Left lung (tissue), 10 donors: Measurements from ENCODE around the gene ULBP3. TPM values are rescaled to one million over a fixed set of nuclear protein-coding genes. Genes with fewer than 3 reads are reported as not detected.
A peak's percentile ranks its signal among the peaks of the same experiment; 100 is the strongest.
"Not testable (repeated sequence)": the region's sequence is repeated elsewhere in the genome, so short reads cannot be mapped to it uniquely, and the experiment has no call there.

Experiments
- ATAC-seq: fragments of 200-7000 bp; cut with Tn5 transposase; one replicate; pipeline ENCODE4 v1.9.1; 2020; ENCODE audit warnings: moderate library complexity
- DNase-seq, 4 donors: peaks; one replicate each; pipeline ENCODE4 v3.0.0-alpha.2; 2013 to 2020
- H3K27ac ChIP-seq, 2 donors: fragments of 200-600 bp; sonication (generic) in 1 of 2; one replicate each; pipeline versions ENCODE4 v1.5.0 to v1.8.0; 2020 to 2021
- H3K27me3 ChIP-seq, 2 donors: fragments of 200-600 bp; sonication (generic) in 1 of 2; one replicate each; pipeline versions ENCODE4 v1.5.0 to v1.8.0; 2020 to 2021
- H3K36me3 ChIP-seq, 2 donors: fragments of 200-600 bp; sonication (generic) in 1 of 2; one replicate each; pipeline versions ENCODE4 v1.5.0 to v1.8.0; 2020 to 2021
- H3K4me1 ChIP-seq, 2 donors: fragments of 200-600 bp; one replicate each; pipeline ENCODE4 v1.8.0; 2021
- H3K4me3 ChIP-seq, 2 donors: fragments of 200-600 bp; sonication (generic) in 1 of 2; one replicate each; pipeline versions ENCODE4 v1.5.0 to v1.8.0; 2020 to 2021; ENCODE audit warnings: mild to moderate bottlenecking in 1 of 2
- H3K9me3 ChIP-seq, 2 donors: fragments of 200-600 bp; sonication (generic) in 1 of 2; one replicate each; pipeline versions ENCODE4 v1.5.0 to v1.8.0; 2020 to 2021
- intact Hi-C, 2 donors: fragments of 100-400 bp; cut with DNase I; formaldehyde crosslinking; loops; one replicate each; pipeline versions ENCODE4 v1.11.2 to v1.14.2; 2022
- polyA plus RNA-seq, 6 donors: library from polyadenylated mRNA; unstranded; fragments of 120-200 nt; gene quantifications; one replicate each; pipeline ENCODE4 v1.2.1, GENCODE V29; 2013; ENCODE audit not compliant: insufficient read length in 6 of 6
- total RNA-seq, 2 donors: library from RNA; stranded (reverse); fragmentation: NEBNext Ultra II Directional; extraction: Animal tissue kit (Norgen Biotek cat#: 25700); gene quantifications; one replicate each; pipeline ENCODE4 v1.2.1, GENCODE V29; 2021
- TF ChIP-seq, protein P1 (sequence below), 2 donors: fragments of 200-600 bp; sonication (generic) in 1 of 2; IDR thresholded peaks; one replicate each; pipeline versions ENCODE4 v1.5.0 to v1.8.0; 2021; ENCODE audit warnings: antibody characterized with exemption in 2 of 2
- donor health status: DM: no; HTN: yes; CAD: no.
- donor health status: DM: no; HTN: no; CAD: no.

ULBP3 gene
- total and polyA plus RNA-seq, 8 donors: 8.6 to 13.0 (median 10.3) TPM

DNA sequence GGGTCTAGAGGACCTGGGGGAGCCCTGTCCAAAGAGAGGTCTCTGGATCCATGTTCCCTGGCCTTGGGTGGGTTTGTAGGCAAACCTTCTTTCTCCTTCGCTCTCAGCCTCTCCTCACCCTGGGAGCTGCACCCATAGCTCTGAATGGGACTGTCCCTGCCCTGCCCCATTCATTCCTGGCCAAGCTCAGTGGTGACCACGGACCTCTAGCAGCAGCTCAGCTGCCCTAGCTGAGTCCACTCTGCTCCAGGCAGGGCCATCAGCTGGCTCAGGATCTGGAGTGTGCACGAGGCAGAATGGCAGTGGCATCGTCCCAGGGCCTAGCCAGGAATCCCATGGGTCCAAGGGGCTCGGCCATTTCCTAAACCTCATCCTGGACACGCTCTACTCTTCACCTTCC lies 5.3 kb downstream of the ULBP3 start:
- H3K27ac ChIP-seq: no peak overlapping the region
- peaks cover 0 to 5% of the 10 kb centered on the region in 2 donors for H3K4me1 ChIP-seq
- no peaks in the 10 kb centered on the region for H3K36me3 ChIP-seq
- ATAC-seq: no peak
- TF ChIP-seq, protein P1, sequence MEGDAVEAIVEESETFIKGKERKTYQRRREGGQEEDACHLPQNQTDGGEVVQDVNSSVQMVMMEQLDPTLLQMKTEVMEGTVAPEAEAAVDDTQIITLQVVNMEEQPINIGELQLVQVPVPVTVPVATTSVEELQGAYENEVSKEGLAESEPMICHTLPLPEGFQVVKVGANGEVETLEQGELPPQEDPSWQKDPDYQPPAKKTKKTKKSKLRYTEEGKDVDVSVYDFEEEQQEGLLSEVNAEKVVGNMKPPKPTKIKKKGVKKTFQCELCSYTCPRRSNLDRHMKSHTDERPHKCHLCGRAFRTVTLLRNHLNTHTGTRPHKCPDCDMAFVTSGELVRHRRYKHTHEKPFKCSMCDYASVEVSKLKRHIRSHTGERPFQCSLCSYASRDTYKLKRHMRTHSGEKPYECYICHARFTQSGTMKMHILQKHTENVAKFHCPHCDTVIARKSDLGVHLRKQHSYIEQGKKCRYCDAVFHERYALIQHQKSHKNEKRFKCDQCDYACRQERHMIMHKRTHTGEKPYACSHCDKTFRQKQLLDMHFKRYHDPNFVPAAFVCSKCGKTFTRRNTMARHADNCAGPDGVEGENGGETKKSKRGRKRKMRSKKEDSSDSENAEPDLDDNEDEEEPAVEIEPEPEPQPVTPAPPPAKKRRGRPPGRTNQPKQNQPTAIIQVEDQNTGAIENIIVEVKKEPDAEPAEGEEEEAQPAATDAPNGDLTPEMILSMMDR (IDR thresholded peaks at IDR 0.05): no peak
- no peaks in the 10 kb centered on the region for H3K9me3 ChIP-seq
- H3K27me3 ChIP-seq: peaks cover 0 to 7% of the 10 kb centered on the region in 2 donors
- no peak overlapping the region for H3K4me3 ChIP-seq
- intact Hi-C loops: no loop called here
- DNase-seq: no peak

DNA sequence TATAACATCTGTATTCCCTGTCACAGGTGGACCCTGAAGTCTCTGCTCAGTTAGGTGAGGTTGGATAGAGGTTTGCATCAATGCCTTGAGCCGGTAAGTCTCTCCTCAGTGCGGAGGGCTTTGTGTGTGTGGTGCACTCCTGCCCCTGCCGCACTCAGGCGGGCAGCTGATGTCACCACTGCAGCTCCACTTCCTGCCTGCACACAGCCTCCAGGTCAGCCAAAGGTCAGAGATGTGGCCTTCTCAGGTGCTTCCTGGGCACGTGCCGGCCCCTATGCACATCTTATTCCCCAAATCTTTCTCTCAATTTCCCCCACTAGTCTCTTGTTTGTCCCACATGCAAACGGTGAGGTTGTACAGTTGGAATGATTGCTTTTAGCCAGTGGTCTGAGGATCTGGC lies 8.9 kb downstream of the ULBP3 start:
- H3K4me3 ChIP-seq, intact Hi-C loops, H3K27ac ChIP-seq, ATAC-seq, DNase-seq, H3K9me3 ChIP-seq, H3K4me1 ChIP-seq, H3K36me3 ChIP-seq: not testable (repeated sequence)
- peaks cover 0 to 13% of the 10 kb centered on the region in 2 donors for H3K27me3 ChIP-seq

DNA sequence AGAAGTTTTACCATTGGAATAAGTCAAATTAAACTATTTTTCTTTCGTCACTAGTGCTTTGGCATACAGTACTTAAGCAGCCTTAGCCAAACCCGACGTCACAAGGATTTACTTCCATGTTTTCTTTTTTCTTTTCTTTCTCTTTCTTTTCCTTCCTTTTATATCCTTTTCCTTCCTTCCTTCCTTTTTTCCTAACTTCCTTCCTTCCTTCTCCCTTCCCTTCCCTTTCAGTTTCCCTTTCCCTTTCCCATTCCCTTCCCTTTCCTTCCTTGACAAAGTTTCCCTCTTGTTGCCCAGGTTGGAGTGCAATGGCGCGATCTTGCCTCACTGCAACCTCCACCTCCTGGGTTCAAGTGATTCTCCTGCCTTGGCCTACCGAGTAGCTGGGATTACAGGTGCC lies 9.9 kb downstream of the ULBP3 start:
- Histone ChIP-seq H3K4me1 (no peaks in the 10 kb centered on the region), H3K4me3 (no peak overlapping the region), H3K36me3 (no peaks in the 10 kb centered on the region), H3K9me3 (no peaks in the 10 kb centered on the region), H3K27ac (no peak overlapping the region), H3K27me3 (peaks cover 0 to 21% of the 10 kb centered on the region in 2 donors)
- intact Hi-C loops: no loop called here
- TF ChIP-seq, protein P1 (IDR thresholded peaks at IDR 0.05): no peak
- DNase-seq (no peak), ATAC-seq (no peak)

DNA sequence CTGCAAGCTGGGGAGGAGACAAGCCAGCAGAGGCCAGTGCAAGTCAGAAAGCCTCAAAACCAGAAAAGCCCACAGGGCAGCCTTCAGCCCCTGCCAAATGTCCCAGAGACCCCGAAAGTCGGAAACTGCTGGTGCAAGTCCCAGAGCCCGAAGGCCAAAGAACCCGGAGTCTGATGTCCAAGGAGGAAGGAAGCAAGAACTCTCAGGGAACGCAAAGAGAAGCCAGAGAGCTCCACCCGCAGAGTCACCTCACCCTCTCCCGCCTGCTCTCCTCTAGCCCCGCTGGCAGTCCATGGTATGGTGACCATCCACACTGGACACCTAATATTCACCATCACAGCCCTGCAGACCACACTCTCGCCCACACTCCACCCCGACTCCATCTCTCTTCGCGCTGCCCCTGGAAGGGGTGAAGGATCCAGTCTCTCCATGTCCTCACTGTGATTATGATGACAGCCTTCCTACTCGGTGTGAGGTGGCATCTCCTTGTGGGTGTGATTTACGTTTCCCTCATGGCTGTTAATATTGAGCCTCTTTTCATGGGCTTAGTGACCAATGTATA lies 10.6 kb downstream of the ULBP3 start:
- no peak overlapping the region for H3K27ac ChIP-seq
- peaks cover 0 to 27% of the 10 kb centered on the region in 2 donors for H3K27me3 ChIP-seq
- no peak overlapping the region for H3K4me3 ChIP-seq
- intact Hi-C loops: no loop called here
- DNase-seq (no peak), ATAC-seq (no peak)
- TF ChIP-seq, protein P1 (IDR thresholded peaks at IDR 0.05): no peak
- no peaks in the 10 kb centered on the region for H3K4me1 ChIP-seq
- H3K36me3 ChIP-seq: no peaks in the 10 kb centered on the region
- no peaks in the 10 kb centered on the region for H3K9me3 ChIP-seq

DNA sequence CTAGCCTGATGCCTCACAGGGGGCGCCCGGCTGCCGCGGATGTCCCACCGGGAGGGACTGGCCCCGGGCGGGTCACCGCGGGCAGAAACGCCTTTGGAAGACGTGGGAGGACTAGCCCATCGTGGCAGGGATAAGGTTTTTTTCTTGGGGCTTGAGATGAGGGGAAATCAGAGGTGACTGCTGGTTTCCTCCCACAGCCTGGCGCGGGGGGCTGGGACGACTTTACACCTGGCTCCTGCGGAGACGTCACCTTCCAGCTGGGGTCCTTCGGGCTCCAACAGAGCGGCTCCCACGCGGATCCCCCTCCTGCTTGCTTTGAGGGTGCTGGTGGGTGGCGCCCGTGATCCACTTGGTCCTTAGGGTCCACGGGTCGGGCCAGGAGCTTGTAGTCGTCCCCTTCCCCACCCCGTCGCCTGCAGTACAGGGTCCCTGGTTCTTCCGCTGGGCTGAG lies 11.4 kb downstream of the ULBP3 start:
- Histone ChIP-seq H3K4me1 (no peaks in the 10 kb centered on the region), H3K36me3 (no peaks in the 10 kb centered on the region), H3K27ac (no peak overlapping the region), H3K9me3 (no peaks in the 10 kb centered on the region), H3K4me3 (no peak overlapping the region), H3K27me3 (peaks cover 0 to 35% of the 10 kb centered on the region in 2 donors)
- TF ChIP-seq, protein P1 (IDR thresholded peaks at IDR 0.05): no peak
- peak in 1 of 4 donors; percentile 80 for DNase-seq
- ATAC-seq: no peak
- intact Hi-C loops: no loop called here

DNA sequence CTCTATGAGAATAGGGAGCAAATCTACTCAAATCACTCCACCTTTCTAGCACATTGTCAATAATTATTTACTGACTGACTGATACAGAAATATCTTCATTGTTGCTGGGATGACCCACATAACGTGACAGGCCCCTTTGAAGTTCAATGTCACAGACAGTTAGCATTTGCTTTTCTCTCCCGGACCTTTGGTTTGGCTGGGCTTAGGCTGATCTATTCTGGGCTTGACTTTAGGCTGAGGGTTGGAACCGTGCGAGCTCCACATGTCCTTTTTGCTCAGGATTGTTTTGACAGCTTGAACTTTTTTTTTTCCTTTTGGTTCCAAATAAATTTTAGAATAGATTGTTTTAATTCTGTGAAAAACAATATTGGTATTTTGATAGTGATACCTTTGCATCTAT lies 12.0 kb downstream of the ULBP3 start:
- Histone ChIP-seq H3K27ac (no peak overlapping the region), H3K4me3 (no peak overlapping the region), H3K27me3 (peaks cover 0 to 41% of the 10 kb centered on the region in 2 donors)

More for the DNA sequence above, 12.0 kb downstream of the ULBP3 start:
- Histone ChIP-seq H3K9me3 (no peaks in the 10 kb centered on the region), H3K4me1 (no peaks in the 10 kb centered on the region), H3K36me3 (no peaks in the 10 kb centered on the region)
- intact Hi-C loops: no loop called here
- ATAC-seq (no peak), DNase-seq (no peak)
- TF ChIP-seq, protein P1 (IDR thresholded peaks at IDR 0.05): no peak
